Activated B cell treated with CpG ODN at 0.5 μM for 24 hours (primary cell): Measurements from ENCODE around the gene RNASE7. TPM values are rescaled to one million over a fixed set of nuclear protein-coding genes. Genes with fewer than 3 reads are reported as not detected.

Experiments used
- ATAC-seq: fragments of 200-7000 bp; cut with Tn5 transposase; one replicate; pipeline ENCODE4 v1.10.0; 2021; ENCODE audit warnings: low read depth, mild to moderate bottlenecking, moderate library complexity
- CTCF ChIA-PET: fragments of 350-600 bp; sonication (Branson Sonifier 250); formaldehyde crosslinking; loops from one replicate; lab custom pipeline; 2021; ENCODE audit warnings: antibody characterized with exemption; lab: Charles Lee
- POLR2A ChIA-PET: fragments of 350-600 bp; sonication (Branson Sonifier 250); formaldehyde crosslinking; loops from one replicate; lab custom pipeline; 2021; ENCODE audit warnings: antibody characterized with exemption; lab: Charles Lee
- DNase-seq: peaks from one replicate; pipeline ENCODE4 v3.0.0; 2022
- H3K27ac Mint-ChIP-seq: one replicate; pipeline ENCODE4 v1.8.0; 2020; ENCODE audit warnings: mixed read lengths
- H3K27me3 Mint-ChIP-seq: one replicate; pipeline ENCODE4 v1.8.0; 2021; ENCODE audit warnings: mixed read lengths
- H3K36me3 Mint-ChIP-seq: one replicate; pipeline ENCODE4 v1.8.0; 2021; ENCODE audit warnings: low read depth, mixed read lengths
- H3K4me1 Mint-ChIP-seq: one replicate; pipeline ENCODE4 v1.8.0; 2021; ENCODE audit warnings: mixed read lengths
- H3K4me3 Mint-ChIP-seq: one replicate; pipeline ENCODE4 v1.8.0; 2020; ENCODE audit warnings: mild to moderate bottlenecking, mixed read lengths
- H3K9me3 Mint-ChIP-seq: one replicate; pipeline ENCODE4 v1.8.0; 2020; ENCODE audit warnings: mixed read lengths
- CTCF ChIP-seq: fragments of 200-600 bp; IDR thresholded peaks from one replicate; pipeline ENCODE4 v1.8.0; 2022; ENCODE audit warnings: antibody characterized with exemption, mild to moderate bottlenecking
- intact Hi-C: fragments of 100-400 bp; cut with micrococcal nuclease; formaldehyde crosslinking; loops from one replicate; pipeline ENCODE4 v1.15.1; 2024
- total RNA-seq: library from RNA; stranded (reverse); gene quantifications from 2 replicates; pipeline ENCODE4 v1.2.3, GENCODE V29; 2022

The RNASE7 gene
- total RNA-seq: not detected in 2 replicates

- POLR2A ChIA-PET: no interaction called here
Observed at GRCh38 chr14:21041676-21042433, at the start of gene RNASE7. Gene RNASE7 (plus strand): TSS chr14:21042362. CDS start chr14:21042993, 631 bp downstream.

GRCh38 chr14:20996521-20996920 lies 45.6 kb upstream of the RNASE7 start:
- ChIA-PET POLR2A (interaction anchor here (0.6 kb wide), 1 partner anchor 480 kb away, joined by 4 read pairs; the partner anchor contains the start of genes RAB2B and TOX4), CTCF (interaction anchor here (1.0 to 1.4 kb wide), 2 partner anchors 18 to 96 kb away, joined by 3 read pairs; no protein-coding TSS in a partner anchor)
- Mint-ChIP-seq H3K4me3 (no peak overlapping the region), H3K27me3 (no peaks in the 10 kb centered on the region), H3K36me3 (peaks cover 60% of the 10 kb centered on the region), H3K27ac (no peak overlapping the region), H3K9me3 (no peaks in the 10 kb centered on the region), H3K4me1 (peaks cover 5% of the 10 kb centered on the region)
- ATAC-seq (no peak), DNase-seq (no peak)
- no peak for TF ChIP-seq CTCF
- intact Hi-C loops: no loop called here

More at GRCh38 chr14:21041676-21042433, at the start of gene RNASE7:
- Mint-ChIP-seq H3K27ac (no peak within 1 kb of the TSS), H3K4me3 (no peak within 1 kb of the TSS), H3K4me1 (no peaks in the 10 kb centered on the region), H3K36me3 (no peaks in the 10 kb centered on the region), H3K27me3 (peaks cover 24% of the 10 kb centered on the region), H3K9me3 (no peaks in the 10 kb centered on the region)
- no peak for ATAC-seq
- CTCF ChIA-PET: interaction anchor here (4.4 kb wide), 1 partner anchor 26 kb away, joined by 92 read pairs; no protein-coding TSS in a partner anchor
- no peak for TF ChIP-seq CTCF
- intact Hi-C loops: no loop called here
- DNase-seq: no peak

GRCh38 chr14:20997115-20997514 lies 45.0 kb upstream of the RNASE7 start:
- H3K36me3 Mint-ChIP-seq: peaks cover 56% of the 10 kb centered on the region
- H3K9me3 Mint-ChIP-seq: no peaks in the 10 kb centered on the region
- H3K4me1 Mint-ChIP-seq: peaks cover under 1% of the 10 kb centered on the region
- ChIA-PET CTCF (interaction anchor here (1.0 to 1.4 kb wide), 2 partner anchors 18 to 95 kb away, joined by 3 read pairs; no protein-coding TSS in a partner anchor), POLR2A (interaction anchor here (0.6 kb wide), 1 partner anchor 10 kb away, joined by 3 read pairs; no protein-coding TSS in a partner anchor)
- DNase-seq: no peak
- no peak overlapping the region for H3K27ac Mint-ChIP-seq
- no peak for ATAC-seq
- TF ChIP-seq CTCF: no peak
- H3K4me3 Mint-ChIP-seq: no peak overlapping the region
- intact Hi-C loops: no loop called here
- H3K27me3 Mint-ChIP-seq: no peaks in the 10 kb centered on the region

- H3K27ac Mint-ChIP-seq: no peak overlapping the region
- H3K4me3 Mint-ChIP-seq: no peak overlapping the region
- no peaks in the 10 kb centered on the region for H3K4me1 Mint-ChIP-seq
- POLR2A ChIA-PET: interaction anchor here (0.6 kb wide), 1 partner anchor 11 kb away, joined by 3 read pairs; no protein-coding TSS in a partner anchor
- no peak for ATAC-seq
- CTCF ChIA-PET: interaction anchor here (1.0 to 1.6 kb wide), 5 partner anchors 15 to 95 kb away, joined by 3 to 8 read pairs (median 3); no protein-coding TSS in a partner anchor
- no peak for TF ChIP-seq CTCF
- intact Hi-C loops: no loop called here
- no peak for DNase-seq
- peaks cover 51% of the 10 kb centered on the region for H3K36me3 Mint-ChIP-seq
- H3K9me3 Mint-ChIP-seq: no peaks in the 10 kb centered on the region
- H3K27me3 Mint-ChIP-seq: no peaks in the 10 kb centered on the region
Observed at GRCh38 chr14:20997564-20997963, 44.6 kb upstream of the RNASE7 start.

- no peak for TF ChIP-seq CTCF
- ATAC-seq (no peak), DNase-seq (no peak)
- H3K4me3 Mint-ChIP-seq: no peak overlapping the region
- CTCF ChIA-PET: interaction anchor here (1.1 to 1.8 kb wide), 4 partner anchors 14 to 94 kb away, joined by 3 to 8 read pairs (median 4); no protein-coding TSS in a partner anchor
- H3K27ac Mint-ChIP-seq: no peak overlapping the region
- H3K36me3 Mint-ChIP-seq: peaks cover 46% of the 10 kb centered on the region
- POLR2A ChIA-PET: no interaction called here
- H3K27me3 Mint-ChIP-seq: no peaks in the 10 kb centered on the region
- intact Hi-C loops: no loop called here
- H3K9me3 Mint-ChIP-seq: no peaks in the 10 kb centered on the region
- H3K4me1 Mint-ChIP-seq: no peaks in the 10 kb centered on the region
Observed at GRCh38 chr14:20998139-20998538, 44.0 kb upstream of the RNASE7 start.
